AG09309 (cell line): ENCODE measurements around the gene ARHGAP26.

Source experiments
- DNase-seq: peaks from one replicate; pipeline ENCODE4 v3.0.0-alpha.2; 2010; ENCODE audit warnings: low read depth
- H3K4me3 ChIP-seq: 2 replicates; pipeline ENCODE4 v1.5.1; 2011; ENCODE audit warnings: mild to moderate bottlenecking, low read depth, low read length, moderate library complexity; ENCODE audit not compliant: control insufficient read depth
- TF ChIP-seq, protein P1 (sequence below): IDR thresholded peaks from 2 replicates; pipeline ENCODE4 v1.5.1; 2011; ENCODE audit warnings: mild to moderate bottlenecking, low read depth, low read length, inconsistent platforms; ENCODE audit not compliant: insufficient read depth, control insufficient read depth; ENCODE audit errors: missing control alignments

ARHGAP26 gene

DNA sequence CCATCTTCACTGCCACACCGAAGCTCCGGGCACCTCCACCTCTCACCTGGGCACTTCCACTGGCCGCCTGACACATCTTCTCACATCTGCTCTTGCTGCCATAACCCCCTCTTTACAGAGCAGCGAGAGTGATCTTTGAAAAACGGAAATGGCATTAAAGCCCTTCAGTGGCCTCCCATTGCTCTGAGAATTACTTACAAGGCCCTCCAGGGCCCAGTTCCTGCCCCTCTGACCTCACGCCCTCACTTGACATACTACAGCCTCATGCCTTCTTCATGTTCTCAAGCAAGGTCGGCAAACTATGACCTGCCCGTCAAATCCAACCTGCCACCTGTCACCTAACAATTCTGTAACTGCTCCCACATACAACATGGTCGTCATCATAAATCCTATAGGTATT lies 446.0 kb downstream of the ARHGAP26 start:
- TF ChIP-seq, protein P1, sequence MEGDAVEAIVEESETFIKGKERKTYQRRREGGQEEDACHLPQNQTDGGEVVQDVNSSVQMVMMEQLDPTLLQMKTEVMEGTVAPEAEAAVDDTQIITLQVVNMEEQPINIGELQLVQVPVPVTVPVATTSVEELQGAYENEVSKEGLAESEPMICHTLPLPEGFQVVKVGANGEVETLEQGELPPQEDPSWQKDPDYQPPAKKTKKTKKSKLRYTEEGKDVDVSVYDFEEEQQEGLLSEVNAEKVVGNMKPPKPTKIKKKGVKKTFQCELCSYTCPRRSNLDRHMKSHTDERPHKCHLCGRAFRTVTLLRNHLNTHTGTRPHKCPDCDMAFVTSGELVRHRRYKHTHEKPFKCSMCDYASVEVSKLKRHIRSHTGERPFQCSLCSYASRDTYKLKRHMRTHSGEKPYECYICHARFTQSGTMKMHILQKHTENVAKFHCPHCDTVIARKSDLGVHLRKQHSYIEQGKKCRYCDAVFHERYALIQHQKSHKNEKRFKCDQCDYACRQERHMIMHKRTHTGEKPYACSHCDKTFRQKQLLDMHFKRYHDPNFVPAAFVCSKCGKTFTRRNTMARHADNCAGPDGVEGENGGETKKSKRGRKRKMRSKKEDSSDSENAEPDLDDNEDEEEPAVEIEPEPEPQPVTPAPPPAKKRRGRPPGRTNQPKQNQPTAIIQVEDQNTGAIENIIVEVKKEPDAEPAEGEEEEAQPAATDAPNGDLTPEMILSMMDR = no peak
- H3K4me3 ChIP-seq = no peak overlapping the region
- DNase-seq = no peak

DNA sequence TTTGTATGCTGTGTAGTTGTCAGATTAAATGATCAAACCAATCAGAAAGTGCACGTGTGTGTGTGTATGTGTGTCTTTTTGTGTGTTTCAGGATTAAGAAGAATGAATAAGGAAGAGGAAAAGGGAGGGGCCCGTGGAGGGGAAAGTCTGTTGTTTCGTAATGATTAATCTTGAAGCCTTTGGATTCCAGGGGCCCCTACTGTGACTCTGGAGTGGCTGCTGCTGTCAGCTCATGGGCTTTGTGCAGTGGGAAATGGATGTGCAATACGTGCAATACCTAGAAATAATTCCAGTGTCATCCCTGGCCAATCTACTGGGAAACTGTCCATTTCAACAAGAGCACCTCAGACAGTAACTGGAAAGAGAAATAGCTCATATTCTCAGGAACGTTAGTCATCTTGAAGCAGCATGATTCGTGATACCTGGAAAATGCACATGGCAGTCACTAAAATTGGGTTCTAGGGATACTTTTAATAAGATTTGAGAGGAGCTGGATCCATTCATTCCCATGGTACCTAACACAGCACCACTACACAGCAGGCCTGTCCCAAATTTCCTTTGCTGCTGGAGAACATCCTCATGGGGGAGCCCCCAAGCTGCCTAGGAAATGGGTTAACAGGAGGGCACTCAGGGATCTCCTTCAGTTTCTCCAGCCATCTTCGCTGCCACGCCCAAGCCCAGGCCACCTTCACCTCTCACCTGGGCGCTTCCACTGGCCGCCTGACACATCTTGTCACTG lies 447.1 kb downstream of the ARHGAP26 start:
- TF ChIP-seq, protein P1 = no peak
- no peak for DNase-seq
- H3K4me3 ChIP-seq = no peak overlapping the region

DNA sequence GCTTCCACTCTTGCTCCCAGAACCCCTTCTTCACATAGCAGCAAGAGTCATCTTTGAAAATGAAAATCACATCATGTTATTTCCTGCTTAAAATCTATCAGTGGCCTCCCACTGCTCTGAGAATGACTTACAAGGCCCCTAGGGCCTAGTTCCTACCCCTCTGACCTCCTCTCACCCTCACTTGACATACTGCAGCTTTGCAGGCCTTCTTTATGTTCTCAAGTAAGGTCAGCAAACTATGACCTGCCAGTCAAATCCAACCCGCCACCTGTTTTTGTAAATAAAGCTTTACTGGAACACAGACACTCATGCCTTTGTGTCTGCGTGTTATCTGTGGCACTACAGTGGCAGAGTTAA lies 447.6 kb downstream of the ARHGAP26 start:
- no peak for DNase-seq
- H3K4me3 ChIP-seq = no peak overlapping the region
- TF ChIP-seq, protein P1 = no peak

DNA sequence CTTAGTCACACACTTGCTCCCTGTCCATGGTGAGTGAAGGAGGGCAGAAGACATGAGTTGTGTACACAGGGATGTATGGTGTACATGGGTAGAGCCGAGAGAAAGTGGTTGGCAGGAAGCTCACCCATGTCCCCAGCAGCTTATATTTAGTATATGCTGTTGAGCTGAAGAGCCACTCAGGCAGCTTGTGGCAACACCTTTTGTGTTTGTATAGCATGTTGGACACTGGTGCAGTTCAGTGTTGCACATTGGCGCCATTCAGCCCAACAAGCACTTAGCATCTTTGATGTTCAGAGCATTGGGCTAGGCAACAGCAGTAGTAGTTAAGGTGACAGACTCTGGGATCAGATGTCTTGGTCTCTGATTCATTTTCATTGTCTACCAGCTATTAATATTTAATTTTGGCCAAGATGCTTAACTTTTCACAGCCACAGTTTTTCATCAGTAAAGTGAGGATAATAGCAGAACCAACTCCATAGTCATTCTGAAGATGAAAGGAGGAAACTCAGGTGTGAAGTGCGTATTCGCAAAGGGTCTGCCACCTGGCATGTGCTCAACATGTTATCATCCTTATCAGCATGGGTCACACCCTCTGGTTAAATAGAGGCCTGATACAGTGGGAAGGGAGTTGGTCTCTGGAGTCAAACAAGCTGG lies 448.5 kb downstream of the ARHGAP26 start:
- DNase-seq = no peak
- TF ChIP-seq, protein P1 = no peak
- H3K4me3 ChIP-seq = no peak overlapping the region

DNA sequence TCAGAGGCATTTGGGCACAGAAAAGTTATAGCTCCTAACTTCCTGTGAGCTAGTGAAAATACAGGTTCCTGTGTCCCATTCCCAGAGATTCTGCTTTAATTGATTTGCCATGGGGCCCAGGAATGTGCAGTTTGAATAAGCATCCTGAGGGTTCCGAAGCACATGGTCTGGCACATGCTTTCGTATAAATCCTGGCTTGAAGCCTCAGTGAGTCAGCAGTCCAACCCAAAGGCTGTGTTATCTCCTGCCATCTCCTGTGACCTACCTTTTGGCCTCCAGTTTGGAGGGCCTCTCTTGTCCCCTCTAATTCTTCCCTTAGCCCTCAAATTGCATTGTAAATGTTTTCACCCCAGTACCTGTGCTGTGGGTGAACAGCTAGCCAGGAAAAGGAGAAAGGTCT lies 449.5 kb downstream of the ARHGAP26 start:
- H3K4me3 ChIP-seq = no peak overlapping the region
- DNase-seq = no peak
- TF ChIP-seq, protein P1 = no peak

GRCh38 chr5:143220748-143221251 lies 450.6 kb downstream of the ARHGAP26 start:
- no peak for DNase-seq
- no peak overlapping the region for H3K4me3 ChIP-seq
- TF ChIP-seq, protein P1 = no peak
